OCI-LY1 (cell line): ENCODE results near the gene DYNLT1.
"Not testable (repeated sequence)": the region's sequence is repeated elsewhere in the genome, so short reads cannot be mapped to it uniquely, and the experiment has no call there.

Experiments
- H2AFZ ChIP-seq: fragments of 200-600 bp; sonication (generic), shearing (Covaris generic); 2 replicates; pipeline ENCODE4 v1.6.0; 2014; ENCODE audit warnings: antibody characterized with exemption, mild to moderate bottlenecking, low read length
- H3F3A ChIP-seq: fragments of 200-600 bp; sonication (generic), shearing (Covaris generic); 2 replicates; pipeline ENCODE4 v1.6.0; 2014; ENCODE audit warnings: mild to moderate bottlenecking, antibody characterized with exemption, low read length, moderate library complexity; ENCODE audit not compliant: insufficient read depth
- H3K27ac ChIP-seq: fragments of 200-600 bp; sonication (generic); 2 replicates; pipeline ENCODE4 v1.5.1; 2014; ENCODE audit warnings: low read length, mixed run types, mild to moderate bottlenecking, low read depth; ENCODE audit not compliant: poor library complexity, severe bottlenecking
- H3K27me3 ChIP-seq: fragments of 200-600 bp; sonication (generic); 2 replicates; pipeline ENCODE4 v1.6.0; 2014; ENCODE audit warnings: antibody characterized with exemption, mild to moderate bottlenecking, low read length, moderate library complexity; ENCODE audit not compliant: insufficient read depth
- H3K36me3 ChIP-seq: fragments of 200-600 bp; sonication (generic); 2 replicates; pipeline ENCODE4 v1.6.1; 2014; ENCODE audit warnings: mild to moderate bottlenecking, antibody characterized with exemption, low read length, moderate library complexity, mixed read lengths; ENCODE audit not compliant: insufficient read depth
- H3K4me1 ChIP-seq: fragments of 200-600 bp; sonication (generic); 2 replicates; pipeline ENCODE4 v1.5.1; 2014; ENCODE audit warnings: mild to moderate bottlenecking, low read length, moderate library complexity; ENCODE audit not compliant: insufficient read depth, severe bottlenecking
- H3K4me2 ChIP-seq: fragments of 200-600 bp; sonication (generic), shearing (Covaris generic); 2 replicates; pipeline ENCODE4 v1.6.1; 2014; ENCODE audit warnings: low read length
- H3K4me3 ChIP-seq: fragments of 200-600 bp; sonication (generic); 2 replicates; pipeline ENCODE4 v1.5.1; 2014; ENCODE audit warnings: low read length, low read depth, mild to moderate bottlenecking, mixed read lengths; ENCODE audit not compliant: poor library complexity, severe bottlenecking
- H3K79me2 ChIP-seq: fragments of 200-600 bp; shearing (Covaris generic); 2 replicates; pipeline ENCODE4 v1.6.1; 2016; ENCODE audit warnings: mixed run types, low read length, mixed read lengths; ENCODE audit not compliant: insufficient read depth
- H3K9ac ChIP-seq: fragments of 200-600 bp; sonication (generic), shearing (Covaris generic); 2 replicates; pipeline ENCODE4 v1.6.1; 2014; ENCODE audit warnings: mild to moderate bottlenecking, low read length, mixed read lengths
- H3K9me2 ChIP-seq: fragments of 200-600 bp; sonication (generic), shearing (Covaris generic); 2 replicates; pipeline ENCODE4 v1.6.1; 2014; ENCODE audit warnings: low read depth, mild to moderate bottlenecking, low read length, mixed read lengths
- H3K9me3 ChIP-seq: fragments of 200-600 bp; shearing (Covaris generic); 2 replicates; pipeline ENCODE4 v1.6.1; 2014; ENCODE audit warnings: low read length, mixed read lengths
- H4K20me1 ChIP-seq: fragments of 200-600 bp; sonication (generic), shearing (Covaris generic); 2 replicates; pipeline ENCODE4 v1.6.0; 2016; ENCODE audit warnings: mild to moderate bottlenecking, low read length; ENCODE audit not compliant: insufficient read depth
- EZH2 ChIP-seq: fragments of 200-600 bp; sonication (generic), shearing (Covaris generic); IDR thresholded peaks from 2 replicates; pipeline ENCODE4 v1.8.0; 2017; ENCODE audit warnings: borderline replicate concordance, mixed run types, mild to moderate bottlenecking, antibody characterized with exemption, low read length, moderate library complexity, mixed read lengths
- TF ChIP-seq, protein P1 (sequence below): fragments of 200-600 bp; sonication (generic), shearing (Covaris generic); IDR thresholded peaks from 2 replicates; pipeline ENCODE4 v1.5.1; 2017; ENCODE audit warnings: mild to moderate bottlenecking, antibody characterized with exemption, low read length, moderate library complexity, mixed read lengths

Gene DYNLT1

DNA sequence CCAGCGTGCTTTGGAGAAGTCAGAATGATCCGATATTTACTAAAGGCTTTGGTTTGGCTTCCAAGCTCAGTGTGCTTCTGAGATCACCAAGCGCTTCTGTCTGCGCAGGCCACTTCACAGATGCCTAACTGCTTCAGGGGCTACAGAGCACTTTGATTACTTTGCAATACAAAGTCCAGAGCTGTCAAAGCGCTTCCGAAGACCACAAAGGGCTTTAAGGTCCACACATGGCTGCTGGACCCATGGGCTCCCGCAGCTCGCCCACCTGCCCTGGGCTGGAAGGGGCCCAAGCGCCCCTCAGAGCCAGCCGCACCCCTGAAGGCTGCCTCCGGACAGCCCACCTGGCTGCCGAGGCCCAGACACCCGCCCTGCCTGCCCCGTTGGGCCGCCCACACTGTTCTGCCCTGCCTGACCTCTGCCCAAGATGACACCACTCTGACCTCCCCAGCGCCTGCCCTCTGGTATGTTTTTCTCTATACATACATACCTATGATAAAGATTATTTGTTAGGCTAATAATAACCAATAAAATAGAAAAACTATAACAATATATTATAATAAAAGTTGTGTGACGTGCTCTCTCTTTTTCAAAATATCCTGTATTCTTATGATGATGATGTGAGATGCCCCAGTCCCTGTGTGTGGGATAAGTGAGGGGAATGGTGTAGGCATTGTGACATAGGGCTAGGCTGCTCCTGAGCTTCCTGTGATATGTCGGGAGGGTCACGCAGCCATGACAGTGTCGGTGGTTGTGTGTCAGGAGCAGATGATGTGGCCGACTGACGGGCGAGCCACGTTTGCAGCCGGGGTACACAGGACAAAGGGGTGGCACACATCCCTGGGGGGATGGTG lies 22.6 kb downstream of the DYNLT1 start:
- no peaks in the 10 kb centered on the region for H3K4me1 ChIP-seq
- peaks cover 19% of the 10 kb centered on the region; the same call in 1 of the 2 replicates for H3K36me3 ChIP-seq
- H3F3A ChIP-seq = no peaks in the 10 kb centered on the region
- no peak overlapping the region for H2AFZ ChIP-seq
- H3K27ac ChIP-seq = no peak overlapping the region
- H4K20me1 ChIP-seq = no peaks in the 10 kb centered on the region
- H3K79me2 ChIP-seq = no peaks in the 10 kb centered on the region
- no peak overlapping the region for H3K4me2 ChIP-seq
- TF ChIP-seq, protein P1, sequence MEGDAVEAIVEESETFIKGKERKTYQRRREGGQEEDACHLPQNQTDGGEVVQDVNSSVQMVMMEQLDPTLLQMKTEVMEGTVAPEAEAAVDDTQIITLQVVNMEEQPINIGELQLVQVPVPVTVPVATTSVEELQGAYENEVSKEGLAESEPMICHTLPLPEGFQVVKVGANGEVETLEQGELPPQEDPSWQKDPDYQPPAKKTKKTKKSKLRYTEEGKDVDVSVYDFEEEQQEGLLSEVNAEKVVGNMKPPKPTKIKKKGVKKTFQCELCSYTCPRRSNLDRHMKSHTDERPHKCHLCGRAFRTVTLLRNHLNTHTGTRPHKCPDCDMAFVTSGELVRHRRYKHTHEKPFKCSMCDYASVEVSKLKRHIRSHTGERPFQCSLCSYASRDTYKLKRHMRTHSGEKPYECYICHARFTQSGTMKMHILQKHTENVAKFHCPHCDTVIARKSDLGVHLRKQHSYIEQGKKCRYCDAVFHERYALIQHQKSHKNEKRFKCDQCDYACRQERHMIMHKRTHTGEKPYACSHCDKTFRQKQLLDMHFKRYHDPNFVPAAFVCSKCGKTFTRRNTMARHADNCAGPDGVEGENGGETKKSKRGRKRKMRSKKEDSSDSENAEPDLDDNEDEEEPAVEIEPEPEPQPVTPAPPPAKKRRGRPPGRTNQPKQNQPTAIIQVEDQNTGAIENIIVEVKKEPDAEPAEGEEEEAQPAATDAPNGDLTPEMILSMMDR = no peak
- TF ChIP-seq EZH2 = no peak
- no peaks in the 10 kb centered on the region for H3K9me3 ChIP-seq
- H3K27me3 ChIP-seq = no peaks in the 10 kb centered on the region
- H3K9ac ChIP-seq = no peak overlapping the region
- no peaks in the 10 kb centered on the region for H3K9me2 ChIP-seq
- no peak overlapping the region for H3K4me3 ChIP-seq

GRCh38 chr6:158620963-158621693 lies 23.4 kb downstream of the DYNLT1 start:
- no peaks in the 10 kb centered on the region for H3K9me3 ChIP-seq
- no peak overlapping the region for H3K27ac ChIP-seq
- H2AFZ ChIP-seq = no peak overlapping the region
- TF ChIP-seq, protein P1 = no peak
- TF ChIP-seq EZH2 = no peak
- H3F3A ChIP-seq = no peaks in the 10 kb centered on the region
- no peaks in the 10 kb centered on the region for H4K20me1 ChIP-seq
- H3K27me3 ChIP-seq = no peaks in the 10 kb centered on the region
- no peaks in the 10 kb centered on the region for H3K79me2 ChIP-seq
- H3K9me2 ChIP-seq = no peaks in the 10 kb centered on the region
- peaks cover 14% of the 10 kb centered on the region; the same call in 1 of the 2 replicates for H3K36me3 ChIP-seq
- H3K4me2 ChIP-seq = no peak overlapping the region
- H3K9ac ChIP-seq = no peak overlapping the region
- H3K4me1 ChIP-seq = no peaks in the 10 kb centered on the region
- no peak overlapping the region for H3K4me3 ChIP-seq

DNA sequence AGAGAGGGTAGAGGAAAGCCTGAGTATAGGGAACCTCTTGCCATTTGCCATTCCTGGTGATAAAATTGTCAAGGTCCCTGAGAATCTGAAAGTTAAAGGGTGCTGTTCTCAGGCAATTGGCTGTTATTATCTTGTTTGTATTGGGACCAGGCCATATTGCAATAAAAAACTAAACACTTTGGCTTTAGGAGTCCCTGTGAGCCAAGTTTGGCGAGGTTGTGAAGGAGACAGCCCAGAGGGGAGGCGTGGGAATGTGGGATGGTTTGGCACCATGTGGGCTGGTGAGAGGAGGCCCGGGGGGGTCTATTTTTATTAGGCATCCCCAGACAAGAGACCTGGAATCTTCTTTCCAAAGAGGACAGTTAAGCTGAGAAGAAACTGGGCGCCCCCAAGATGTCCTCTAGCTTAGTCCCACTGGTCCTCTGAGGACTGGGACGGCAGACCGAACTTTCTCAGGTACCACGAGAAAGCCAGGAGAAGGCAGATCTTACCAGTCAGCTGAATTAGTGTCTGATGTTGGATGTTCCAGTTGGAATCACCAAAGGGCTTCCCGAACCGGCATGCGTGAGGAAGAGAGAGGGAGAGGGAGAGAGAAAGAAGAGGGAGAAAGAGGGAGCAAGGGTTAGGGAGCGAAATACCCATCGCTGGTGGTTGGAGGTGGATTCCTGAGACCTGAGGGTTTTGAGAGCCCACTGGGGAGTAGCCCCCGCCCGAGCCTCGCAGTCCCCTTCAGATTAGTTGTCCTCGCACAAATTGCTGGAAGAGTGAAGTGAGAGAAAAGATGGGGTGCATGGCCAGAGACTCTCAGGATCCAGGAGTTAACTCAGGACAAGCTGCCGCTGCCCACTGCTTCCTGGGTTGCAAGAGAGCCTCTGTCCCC lies 24.4 kb downstream of the DYNLT1 start:
- Histone ChIP-seq H3K9me2 (no peaks in the 10 kb centered on the region), H3K27me3 (no peaks in the 10 kb centered on the region), H2AFZ (no peak overlapping the region), H3K4me3 (no peak overlapping the region), H3K9me3 (no peaks in the 10 kb centered on the region), H3F3A (no peaks in the 10 kb centered on the region), H3K9ac (no peak overlapping the region), H4K20me1 (no peaks in the 10 kb centered on the region), H3K4me2 (no peak overlapping the region), H3K36me3 (peaks cover 8% of the 10 kb centered on the region), H3K27ac (no peak overlapping the region), H3K79me2 (no peaks in the 10 kb centered on the region), H3K4me1 (no peaks in the 10 kb centered on the region)
- no peak for TF ChIP-seq EZH2
- TF ChIP-seq, protein P1 = no peak

GRCh38 chr6:158618289-158618688 lies 26.3 kb downstream of the DYNLT1 start:
- not testable (repeated sequence) for H3K9ac ChIP-seq, H3K9me3 ChIP-seq, H2AFZ ChIP-seq, H3K27ac ChIP-seq, H3K27me3 ChIP-seq, H3F3A ChIP-seq, H3K9me2 ChIP-seq, H3K4me2 ChIP-seq, H4K20me1 ChIP-seq, H3K4me3 ChIP-seq, H3K79me2 ChIP-seq, H3K4me1 ChIP-seq
- H3K36me3 ChIP-seq = peaks cover 16% of the 10 kb centered on the region
